ENCODE data around the gene ARHGAP9. TPM values are rescaled to one million over a fixed set of nuclear protein-coding genes. Genes with fewer than 3 reads are reported as not detected.

The ARHGAP9 gene
- total and polyA plus RNA-seq, 2 donors (not counting 1 experiment from before 2014, with no cell fraction given), result under 0.01 to 0.08 TPM

- Histone ChIP-seq H3K9ac (ENCODE audit: insufficient read depth, low read length) (peak overlapping the region; percentile 66), H3K4me3 (replicated peaks in 1 of 4; ENCODE audit: control extremely low read depth in 1 of 4, insufficient read depth in 1 of 4, low read depth in 3 of 4, low read length in 4 of 4) (peak overlapping the region; percentile 68 to 91 (median 88)), H3K36me3 (ENCODE audit: control insufficient read depth, insufficient read depth, low read length) (peaks cover 11% of the 10 kb centered on the region), H3K9me3 (ENCODE audit: control insufficient read depth, insufficient read depth, low read depth, low read length) (no peaks in the 10 kb centered on the region), H4K20me1 (ENCODE audit: control insufficient read depth, extremely low read depth, insufficient read depth, low read length) (peaks cover 3% of the 10 kb centered on the region), H3K4me1 (ENCODE audit: control insufficient read depth, extremely low read depth, insufficient read depth, low read length) (peaks cover 23% of the 10 kb centered on the region), H2AFZ (ENCODE audit: low read length) (no peak overlapping the region), H3K4me2 (ENCODE audit: extremely low read depth, insufficient read depth, low read length) (peak overlapping the region; percentile 89), H3K27ac (ENCODE audit: insufficient read depth, low read length) (peak overlapping the region; percentile 69), H3K27me3 (ENCODE audit: control insufficient read depth, insufficient read depth, low read length) (no peaks in the 10 kb centered on the region), H3K79me2 (ENCODE audit: control insufficient read depth, insufficient read depth, low read length) (peaks cover 45% of the 10 kb centered on the region)
- DNase-seq (ENCODE audit: low read depth in 2 of 2), result peak; percentile 54 to 75
- TF ChIP-seq CTCF (conservative IDR thresholded peaks at IDR 0.05 in 1 of 2, IDR thresholded peaks at IDR 0.05 in 1 of 2; ENCODE audit: low read depth in 1 of 2, low read length in 2 of 2), result no peak
Measured at GRCh38 chr12:57522887-57523705, 43.4 kb upstream of the ARHGAP9 start.

- Histone ChIP-seq H3K36me3 (ENCODE audit: control insufficient read depth, insufficient read depth, low read length) (peaks cover 12% of the 10 kb centered on the region), H3K4me2 (ENCODE audit: extremely low read depth, insufficient read depth, low read length) (peak within 1 kb of the TSS; percentile 89), H3K9me3 (ENCODE audit: control insufficient read depth, insufficient read depth, low read depth, low read length) (no peaks in the 10 kb centered on the region), H3K4me3 (replicated peaks in 1 of 4; ENCODE audit: control extremely low read depth in 1 of 4, insufficient read depth in 1 of 4, low read depth in 3 of 4, low read length in 4 of 4) (peak within 1 kb of the TSS; percentile 68 to 91 (median 88)), H2AFZ (ENCODE audit: low read length) (peak within 1 kb of the TSS; percentile 24), H3K4me1 (ENCODE audit: control insufficient read depth, extremely low read depth, insufficient read depth, low read length) (peaks cover 29% of the 10 kb centered on the region), H3K27me3 (ENCODE audit: control insufficient read depth, insufficient read depth, low read length) (no peaks in the 10 kb centered on the region), H3K79me2 (ENCODE audit: control insufficient read depth, insufficient read depth, low read length) (peaks cover 52% of the 10 kb centered on the region), H4K20me1 (ENCODE audit: control insufficient read depth, extremely low read depth, insufficient read depth, low read length) (peaks cover 3% of the 10 kb centered on the region), H3K9ac (ENCODE audit: insufficient read depth, low read length) (peak within 1 kb of the TSS; percentile 66), H3K27ac (ENCODE audit: insufficient read depth, low read length) (peak within 1 kb of the TSS; percentile 98)
- DNase-seq (ENCODE audit: low read depth in 2 of 2), result peak; percentile 92 to 96
- TF ChIP-seq EZH2 (IDR thresholded peaks at IDR 0.05; ENCODE audit: low read length, missing control alignments) (no peak), CTCF (conservative IDR thresholded peaks at IDR 0.05 in 1 of 2, IDR thresholded peaks at IDR 0.05 in 1 of 2; ENCODE audit: low read depth in 1 of 2, low read length in 2 of 2) (no peak)
Measured at GRCh38 chr12:57522011-57522886, 42.6 kb upstream of the ARHGAP9 start, which contains the start of gene MBD6. TSS of gene MBD6 (plus strand) at chr12:57522824. CDS start at chr12:57524304, 1,480 bp downstream.

GRCh38 chr12:57521525-57522010 is 41.9 kb upstream of the ARHGAP9 start:
- Histone ChIP-seq H3K9ac (ENCODE audit: insufficient read depth, low read length) (no peak overlapping the region), H3K27ac (ENCODE audit: insufficient read depth, low read length) (peak overlapping the region; percentile 98), H3K79me2 (ENCODE audit: control insufficient read depth, insufficient read depth, low read length) (peaks cover 59% of the 10 kb centered on the region), H3K4me1 (ENCODE audit: control insufficient read depth, extremely low read depth, insufficient read depth, low read length) (peaks cover 32% of the 10 kb centered on the region), H3K4me2 (ENCODE audit: extremely low read depth, insufficient read depth, low read length) (peak overlapping the region; percentile 80), H3K27me3 (ENCODE audit: control insufficient read depth, insufficient read depth, low read length) (no peaks in the 10 kb centered on the region), H4K20me1 (ENCODE audit: control insufficient read depth, extremely low read depth, insufficient read depth, low read length) (peaks cover 3% of the 10 kb centered on the region), H3K36me3 (ENCODE audit: control insufficient read depth, insufficient read depth, low read length) (peaks cover 16% of the 10 kb centered on the region), H3K9me3 (ENCODE audit: control insufficient read depth, insufficient read depth, low read depth, low read length) (no peaks in the 10 kb centered on the region), H2AFZ (ENCODE audit: low read length) (no peak overlapping the region), H3K4me3 (replicated peaks in 1 of 4; ENCODE audit: control extremely low read depth in 1 of 4, insufficient read depth in 1 of 4, low read depth in 3 of 4, low read length in 4 of 4) (peak overlapping the region in 1 of 4 experiments; percentile 68)
- TF ChIP-seq CTCF (conservative IDR thresholded peaks at IDR 0.05 in 1 of 2, IDR thresholded peaks at IDR 0.05 in 1 of 2; ENCODE audit: low read depth in 1 of 2, low read length in 2 of 2) (no peak), EZH2 (IDR thresholded peaks at IDR 0.05; ENCODE audit: low read length, missing control alignments) (no peak)
- DNase-seq (ENCODE audit: low read depth in 2 of 2), result peak; percentile 58 to 59
